NCI-H146 (cell line): ENCODE data around the gene HTN1.
"Not testable (repeated sequence)": the region's sequence is repeated elsewhere in the genome, so short reads cannot be mapped to it uniquely, and the experiment has no call there.

Experiments
- DNase-seq: peaks from one replicate; lab custom pipeline; 2025; lab: John Stamatoyannopoulos, UW

HTN1 gene

DNA sequence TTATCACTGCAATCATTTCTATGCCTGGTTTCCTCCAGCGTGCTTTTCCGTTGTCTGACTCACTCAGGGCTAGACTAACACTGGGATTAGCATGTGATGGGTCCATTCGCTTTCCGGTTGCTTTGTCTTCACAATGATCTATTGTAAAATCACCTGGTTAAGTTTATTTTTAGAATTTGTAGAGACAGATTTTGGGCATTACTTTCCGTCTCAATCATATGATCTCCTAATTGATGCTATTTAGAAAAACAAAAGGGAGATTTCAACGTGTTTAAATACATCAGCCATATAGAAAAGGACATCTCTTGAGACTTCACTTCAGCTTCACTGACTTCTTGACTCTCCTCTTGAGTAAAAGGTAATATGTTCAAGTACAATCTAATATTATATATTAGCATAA lies at the start of gene HTN1:
HTN1 (plus strand) TSS at position 301 of the 400 bp plus-strand sequence. CDS start 2,639 bp downstream, outside the sequence.
- not testable (repeated sequence) for DNase-seq

DNA sequence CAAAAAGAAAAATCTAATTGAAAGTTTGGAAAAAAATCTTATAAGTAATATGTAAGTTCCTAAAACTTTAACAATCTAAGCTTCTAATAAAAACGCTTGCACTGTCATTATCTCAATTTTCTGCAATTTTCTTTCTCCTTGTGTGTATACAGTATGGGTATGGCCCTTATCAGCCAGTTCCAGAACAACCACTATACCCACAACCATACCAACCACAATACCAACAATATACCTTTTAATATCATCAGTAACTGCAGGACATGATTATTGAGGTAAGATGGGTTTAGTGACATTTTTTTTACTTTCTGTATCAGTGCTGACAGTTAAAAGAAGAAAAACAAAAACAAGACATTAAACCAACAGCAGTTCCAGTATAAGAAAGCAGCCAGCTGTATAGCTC lies 49.5 kb upstream of the HTN1 start:
- no peak for DNase-seq

DNA sequence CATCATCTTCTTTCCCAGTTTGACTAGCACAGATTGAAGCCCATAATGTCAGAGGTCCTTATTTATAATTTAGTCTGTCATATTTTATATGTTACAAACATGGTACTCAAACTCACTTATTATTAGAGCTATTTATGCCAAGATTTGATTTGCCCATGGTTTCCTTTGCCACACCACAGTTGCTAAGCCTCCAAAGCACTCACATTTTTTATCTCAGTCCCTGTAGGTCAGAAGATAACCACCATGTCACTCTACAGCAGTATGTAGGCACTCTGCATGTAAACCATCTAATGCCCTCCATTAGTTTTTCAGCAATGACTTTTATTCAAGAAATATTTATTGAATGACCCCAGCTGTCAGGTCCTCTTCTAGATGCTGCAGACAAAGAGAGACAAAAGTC lies 47.7 kb upstream of the HTN1 start:
- DNase-seq, result no peak

DNA sequence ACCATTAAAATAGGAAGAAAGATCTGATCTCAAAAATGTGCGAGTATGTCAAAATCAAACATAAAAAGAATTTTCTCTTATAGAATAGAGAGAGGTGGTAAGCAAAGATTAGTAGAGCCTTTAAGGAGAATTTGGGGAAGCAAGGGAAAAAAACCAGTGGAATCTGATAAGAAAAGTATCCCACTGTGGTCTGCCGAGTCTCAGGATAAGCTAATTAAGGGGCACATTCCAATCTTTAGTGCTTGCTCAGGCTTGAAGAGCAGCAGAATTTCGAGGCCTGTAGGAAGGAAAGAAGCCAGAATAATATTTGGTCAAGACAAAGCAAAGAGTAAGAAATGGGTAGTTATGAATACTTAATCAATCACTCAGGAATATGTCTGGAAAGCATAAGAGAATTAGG lies 41.5 kb upstream of the HTN1 start:
- DNase-seq, result no peak

DNA sequence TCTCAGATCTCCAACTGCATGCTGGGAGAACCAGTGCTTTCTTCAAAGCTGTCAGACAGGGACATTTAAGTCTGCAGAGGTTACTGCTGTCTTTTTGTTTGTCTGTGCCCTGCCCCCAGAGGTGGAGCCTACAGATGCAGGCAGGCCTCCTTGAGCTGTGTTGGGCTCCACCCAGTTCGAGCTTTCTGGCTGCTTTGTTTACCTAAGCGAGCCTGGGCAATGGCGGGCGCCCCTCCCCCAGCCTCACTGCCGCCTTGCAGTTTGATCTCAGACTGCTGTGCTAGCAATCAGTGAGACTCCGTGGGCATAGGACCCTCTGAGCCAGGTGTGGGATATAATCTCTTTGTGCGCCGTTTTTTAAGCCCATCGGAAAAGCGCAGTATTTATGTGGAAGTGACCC lies 31.2 kb upstream of the HTN1 start:
- DNase-seq, result not testable (repeated sequence)

DNA sequence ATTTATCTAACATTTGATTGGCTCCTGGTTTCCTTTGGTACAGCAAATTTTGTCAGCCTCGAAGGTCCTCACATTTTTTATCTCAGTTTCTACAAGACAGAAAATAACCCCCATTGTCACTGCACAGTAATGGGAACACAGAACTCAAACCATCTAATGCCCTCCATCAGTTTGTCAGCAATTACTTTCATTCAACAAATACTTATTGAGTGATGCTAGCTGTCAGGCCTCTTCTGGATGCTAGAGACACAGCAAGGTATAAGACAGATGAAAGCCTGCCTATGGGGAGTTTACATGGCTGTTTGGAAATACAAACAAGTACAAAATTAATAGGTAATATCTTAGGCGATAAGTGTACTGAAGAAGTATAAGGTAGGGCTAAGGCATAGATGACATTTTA lies 27.0 kb upstream of the HTN1 start:
- DNase-seq, result no peak

DNA sequence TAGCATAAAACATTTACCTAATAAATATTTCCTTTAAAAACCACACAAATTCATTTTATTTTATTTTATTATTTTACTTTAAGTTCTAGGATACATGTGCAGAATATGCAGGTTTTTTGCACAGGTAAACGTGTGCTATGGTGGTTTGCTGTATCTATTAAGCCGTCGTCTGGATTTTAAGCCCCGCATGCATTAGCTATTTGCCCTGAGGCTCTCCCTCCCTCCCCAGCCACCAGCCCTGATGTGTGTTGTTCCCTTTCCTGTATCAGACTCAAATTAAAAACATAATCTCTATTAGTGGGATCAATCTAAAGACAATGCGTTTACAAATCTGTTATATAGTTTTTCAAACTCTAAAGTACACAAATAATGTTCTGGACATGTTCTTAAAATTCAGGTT lies 23.2 kb upstream of the HTN1 start:
- DNase-seq, result no peak

DNA sequence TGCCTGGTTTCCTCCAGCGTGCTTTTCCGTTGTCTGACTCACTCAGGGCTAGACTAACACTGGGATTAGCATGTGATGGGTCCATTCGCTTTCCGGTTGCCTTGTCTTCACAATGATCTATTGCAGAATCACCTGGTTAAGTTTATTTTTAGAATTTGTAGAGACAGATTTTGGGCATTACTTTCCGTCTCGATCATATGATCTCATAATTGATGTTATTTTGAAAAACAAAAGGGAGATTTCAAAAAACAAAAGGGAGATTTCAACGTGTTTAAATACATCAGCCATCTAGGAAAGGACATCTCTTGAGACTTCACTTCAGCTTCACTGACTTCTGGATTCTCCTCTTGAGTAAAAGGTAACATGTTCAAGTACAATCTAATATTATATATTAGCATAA lies 22.1 kb upstream of the HTN1 start, which contains the start of gene HTN3:
HTN3 (plus strand) TSS at position 301 of the 400 bp plus-strand sequence. CDS start 2,282 bp downstream, outside the sequence.
- not testable (repeated sequence) for DNase-seq

DNA sequence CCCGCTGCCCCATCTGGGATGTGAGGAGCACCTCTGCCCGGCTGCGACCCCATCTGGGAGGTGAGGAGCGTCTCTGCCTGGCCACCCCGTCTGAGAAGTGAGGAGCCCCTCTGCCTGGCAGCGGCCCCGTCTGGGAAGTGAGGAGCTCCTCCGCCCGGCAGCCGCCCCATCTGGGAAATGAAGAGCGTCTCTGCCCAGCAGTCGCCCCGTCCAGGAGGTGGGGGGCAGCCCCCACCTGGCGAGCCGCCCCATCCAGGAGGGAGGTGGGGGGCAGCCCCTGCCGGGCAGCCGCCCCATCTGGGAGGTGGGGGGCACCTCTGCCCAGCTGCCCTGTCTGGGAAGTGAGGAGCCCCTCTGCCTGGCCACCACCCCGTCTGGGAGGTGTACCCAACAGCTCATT lies 12.7 kb upstream of the HTN1 start:
- DNase-seq, result not testable (repeated sequence)

DNA sequence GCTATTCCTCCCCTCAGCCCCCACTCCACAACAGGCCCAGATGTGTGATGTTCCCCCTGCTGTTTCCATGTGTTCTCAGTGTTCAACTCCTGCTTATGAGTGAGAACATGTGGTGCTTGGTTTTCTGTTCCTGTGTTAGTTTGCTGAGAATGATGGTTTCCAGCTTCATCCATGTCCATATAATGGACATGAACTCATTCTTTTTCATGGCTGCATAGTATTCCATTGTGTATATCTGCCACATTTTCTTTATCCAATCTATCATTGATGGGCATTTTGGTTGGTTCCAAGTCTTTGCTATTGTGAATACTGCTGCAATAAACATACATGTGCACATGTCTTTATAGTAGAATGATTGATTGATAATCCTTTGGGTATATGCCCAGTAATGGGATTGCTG lies 10.3 kb upstream of the HTN1 start:
- not testable (repeated sequence) for DNase-seq

DNA sequence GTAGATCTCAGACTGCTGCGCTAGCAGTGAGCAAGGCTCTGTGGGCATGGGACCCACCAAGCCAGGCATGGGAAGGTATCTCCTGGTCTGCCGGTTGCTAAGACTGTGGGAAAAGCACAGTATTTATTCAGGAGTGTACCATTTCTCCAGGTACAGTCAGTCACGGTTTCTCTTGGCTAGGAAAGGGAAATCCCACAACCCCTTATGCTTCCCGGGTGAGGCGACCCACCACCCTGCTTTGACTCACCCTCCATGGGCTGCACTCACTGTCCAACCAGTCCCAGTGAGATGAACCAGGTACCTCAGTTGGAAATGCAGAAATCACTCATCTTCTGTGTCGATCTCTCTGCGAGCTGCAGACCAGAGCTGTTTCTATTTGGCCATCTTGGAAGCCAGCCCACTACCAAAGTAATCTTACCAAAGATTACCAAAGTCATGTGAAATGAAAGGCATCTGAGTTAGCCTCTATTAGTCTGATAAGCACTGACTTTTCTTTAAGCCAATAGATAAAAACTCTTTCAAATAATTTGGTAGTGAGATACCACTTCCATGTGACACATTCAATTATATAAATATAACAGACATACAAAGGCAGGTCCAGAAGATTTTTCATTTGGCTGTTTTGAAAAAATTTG lies 8.5 kb upstream of the HTN1 start:
- DNase-seq, result no peak

DNA sequence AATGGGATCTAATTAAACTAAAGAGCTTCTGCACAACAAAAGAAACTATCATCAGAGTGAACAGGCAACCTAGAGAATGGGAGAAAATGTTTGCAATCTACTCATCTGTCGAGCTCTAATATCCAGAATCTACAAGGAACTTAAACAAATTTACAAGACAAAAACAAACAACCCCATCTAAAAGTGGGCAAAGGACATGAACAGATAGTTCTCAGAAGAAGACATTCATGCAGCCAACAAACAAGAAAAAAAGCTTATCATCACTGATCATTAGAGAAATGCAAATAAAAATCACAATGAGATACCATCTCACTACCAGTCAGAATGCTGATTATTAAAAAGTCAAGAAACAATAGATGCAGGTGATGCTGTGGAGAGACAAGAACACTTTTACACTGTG lies 6.3 kb downstream of the HTN1 start:
- not testable (repeated sequence) for DNase-seq

DNA sequence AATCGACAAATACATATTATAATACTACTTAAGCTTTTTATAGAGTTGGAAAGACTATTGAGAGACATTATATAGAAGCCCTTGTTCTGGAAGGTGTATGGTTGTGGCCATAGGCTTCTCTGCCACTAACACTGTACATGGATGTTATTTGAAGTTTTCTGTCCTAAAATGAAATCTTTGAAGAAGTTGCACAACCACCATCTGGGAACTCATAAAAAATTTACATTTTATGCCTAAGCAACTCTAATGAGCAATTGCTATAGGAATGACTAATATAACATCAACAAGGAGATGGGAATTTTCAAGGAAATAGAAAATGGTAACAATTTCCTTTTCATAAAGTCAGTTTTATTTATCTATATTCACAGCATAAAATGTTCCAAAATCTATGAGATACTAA lies 7.4 kb downstream of the HTN1 start:
- DNase-seq, result no peak

DNA sequence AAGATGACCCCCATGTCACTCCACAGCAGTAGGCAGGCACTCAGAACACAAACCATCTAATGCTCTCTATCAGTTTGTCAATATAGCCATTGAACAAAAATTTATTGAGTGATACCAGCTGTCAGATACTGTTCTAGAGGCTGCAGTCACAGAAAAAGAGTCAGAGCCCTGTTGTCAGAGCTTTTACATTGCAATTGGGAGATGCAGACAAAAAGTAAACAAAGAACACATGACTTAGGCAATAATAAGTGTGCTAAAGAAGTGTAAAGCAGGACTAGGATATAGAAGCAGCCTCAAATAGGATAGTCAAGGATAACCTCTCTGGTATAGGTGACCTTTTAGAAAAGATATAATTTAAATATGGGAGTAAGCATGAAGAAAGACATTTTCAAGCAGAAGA lies 8.9 kb downstream of the HTN1 start:
- no peak for DNase-seq

DNA sequence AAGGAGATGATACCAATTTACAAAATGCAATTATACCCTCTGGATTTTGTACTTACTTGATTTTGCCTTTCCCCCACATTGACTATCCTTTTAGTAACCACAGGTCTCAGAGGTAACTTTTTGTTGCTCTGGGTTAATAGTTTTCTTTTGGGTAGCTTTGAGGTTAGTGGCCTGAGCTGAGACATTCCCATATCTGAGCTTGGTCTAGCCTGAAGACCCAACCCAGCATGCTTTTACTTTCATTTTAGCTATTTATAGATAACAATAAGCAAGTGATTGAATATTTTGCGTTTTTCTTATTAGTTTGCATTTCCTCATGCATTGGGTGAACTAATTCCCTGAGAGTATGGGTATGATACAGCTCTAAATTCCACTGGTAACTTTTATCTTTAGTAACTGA lies 11.8 kb downstream of the HTN1 start:
- DNase-seq, result no peak

DNA sequence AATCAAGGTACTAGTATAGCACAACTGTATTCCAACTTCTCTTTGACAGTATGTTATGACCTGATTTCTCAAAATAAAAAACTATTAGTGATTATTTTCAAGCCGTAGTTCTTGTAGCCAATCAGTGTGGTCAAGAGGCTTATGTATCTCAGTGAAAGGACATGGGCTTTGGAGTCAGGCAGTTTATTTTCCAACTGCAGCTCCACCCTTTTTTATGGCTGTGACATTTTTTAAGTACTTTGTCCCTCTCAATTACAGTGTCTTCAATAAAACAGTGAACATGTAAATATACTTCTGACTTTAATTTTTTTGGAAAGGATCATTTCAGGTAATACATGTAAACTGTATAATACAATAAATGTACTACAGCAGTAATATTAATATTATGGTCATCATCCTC lies 30.0 kb downstream of the HTN1 start:
- DNase-seq, result no peak

DNA sequence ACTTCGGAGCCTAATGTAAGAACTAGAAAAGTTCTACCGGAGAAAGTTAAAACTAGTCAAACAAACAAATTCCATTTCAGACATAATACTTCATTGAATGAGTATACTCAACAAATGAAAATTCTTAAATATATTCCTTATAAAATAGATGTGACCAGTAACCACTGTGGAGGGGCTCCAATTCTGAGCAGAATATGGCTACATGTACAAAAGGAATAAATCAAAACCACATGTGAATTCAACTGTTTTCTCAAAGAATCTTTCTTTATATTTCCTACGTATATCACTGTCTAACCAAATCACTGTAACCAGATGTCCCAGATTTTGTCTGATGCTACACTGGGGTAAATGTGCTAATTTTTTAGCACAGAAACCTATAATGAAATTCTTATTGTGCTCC lies 49.0 kb downstream of the HTN1 start:
- DNase-seq, result no peak
